ENCODE data around the gene ADSS2.

The ADSS2 gene

GRCh38 chr1:244362476-244362875 is 89.2 kb downstream of the ADSS2 start:
- DNase-seq = no peak

- no peak for DNase-seq
Measured at GRCh38 chr1:244361764-244362473, 89.8 kb downstream of the ADSS2 start.
